Renal cortex interstitium (tissue), 11 donors: Measurements from ENCODE around the gene GNAS-AS1. TPM values are rescaled to one million over a fixed set of nuclear protein-coding genes. Genes with fewer than 3 reads are reported as not detected.

Experiments
- DNase-seq, 11 donors: peaks; one replicate each; pipeline ENCODE4 v3.0.0-alpha.2; 2013; ENCODE audit warnings: low read depth in 9 of 11, low spot score in 4 of 11; ENCODE audit errors: extremely low read depth in 1 of 11
- polyA plus RNA-seq, 3 donors: library from polyadenylated mRNA; unstranded; fragments of 120-200 nt; gene quantifications; one replicate each; pipeline ENCODE4 v1.2.1, GENCODE V29; 2013; ENCODE audit not compliant: insufficient read length in 3 of 3

Gene GNAS-AS1
- polyA plus RNA-seq, 3 donors = 0.97 to 1.4 (median 1.1) TPM

- no peak for DNase-seq
Measured at GRCh38 chr20:58795181-58795922, 55.4 kb downstream of the GNAS-AS1 start.

- no peak for DNase-seq
Measured at GRCh38 chr20:58794510-58795180, 56.1 kb downstream of the GNAS-AS1 start.

- DNase-seq = no peak
Measured at GRCh38 chr20:58793512-58794420, 56.9 kb downstream of the GNAS-AS1 start.

- no peak for DNase-seq
Measured at GRCh38 chr20:58792426-58792825, 58.3 kb downstream of the GNAS-AS1 start.

GRCh38 chr20:58791286-58791685, 59.4 kb downstream of the GNAS-AS1 start:
- no peak for DNase-seq

- no peak for DNase-seq
Measured at GRCh38 chr20:58790454-58790853, 60.2 kb downstream of the GNAS-AS1 start.

GRCh38 chr20:58788896-58789544, 61.7 kb downstream of the GNAS-AS1 start:
- peak in 5 of 11 donors; percentile 18 to 31 (median 26) for DNase-seq

- DNase-seq = no peak
Measured at GRCh38 chr20:58787211-58788005, 63.3 kb downstream of the GNAS-AS1 start.

GRCh38 chr20:58784321-58785074, 66.2 kb downstream of the GNAS-AS1 start:
- no peak for DNase-seq

GRCh38 chr20:58783511-58784011, 67.1 kb downstream of the GNAS-AS1 start:
- no peak for DNase-seq

GRCh38 chr20:58781138-58781537, 69.6 kb downstream of the GNAS-AS1 start:
- no peak for DNase-seq

GRCh38 chr20:58778760-58779159, 71.9 kb downstream of the GNAS-AS1 start:
- no peak for DNase-seq

GRCh38 chr20:58777657-58778056, 73.0 kb downstream of the GNAS-AS1 start:
- DNase-seq = no peak

- no peak for DNase-seq
Measured at GRCh38 chr20:58776109-58776508, 74.6 kb downstream of the GNAS-AS1 start.

GRCh38 chr20:58775371-58775770, 75.3 kb downstream of the GNAS-AS1 start:
- DNase-seq = no peak

GRCh38 chr20:58774667-58775263, 75.9 kb downstream of the GNAS-AS1 start:
- DNase-seq = no peak

- no peak for DNase-seq
Measured at GRCh38 chr20:58774214-58774613, 76.5 kb downstream of the GNAS-AS1 start.
